IMR-90 (cell line): ENCODE measurements around the gene NPTN. TPM values are rescaled to one million over a fixed set of nuclear protein-coding genes. Genes with fewer than 3 reads are reported as not detected.
A peak's percentile ranks its signal among the peaks of the same experiment; 100 is the strongest.

Source experiments
- ATAC-seq: fragments of 200-7000 bp; cut with Tn5 transposase; 2 replicates; pipeline ENCODE4 v1.9.1; 2020; ENCODE audit warnings: low read depth, mild to moderate bottlenecking, moderate library complexity
- BruUV-seq: library from RNA; stranded (reverse); fragments of 400-500 nt; replicated peaks from 2 replicates; lab custom pipeline; 2021; lab: Mats Ljungman, UMichigan
- CTCF ChIA-PET: fragments of 300-600 bp; formaldehyde crosslinking; extraction: SDS; loops from one replicate; lab custom pipeline; 2021; ENCODE audit warnings: antibody characterized with exemption; lab: Yijun Ruan, JAX
- POLR2A ChIA-PET: fragments of 300-600 bp; sonication (Branson Sonifier 250); formaldehyde crosslinking; loops from one replicate; lab custom pipeline; 2022; ENCODE audit warnings: antibody characterized with exemption; ENCODE audit not compliant: unreplicated experiment; lab: Charles Lee
- DNase-seq: peaks from one replicate; pipeline ENCODE4 v3.0.0; 2013
- H2AFZ ChIP-seq: replicated peaks from 2 replicates; pipeline ENCODE3; 2013; ENCODE audit warnings: low read length, mild to moderate bottlenecking; ENCODE audit not compliant: poor library complexity
- H2AK5ac ChIP-seq: 2 replicates; pipeline ENCODE4 v1.6.1; 2013; ENCODE audit warnings: low read depth, low read length, inconsistent platforms
- H2AK9ac ChIP-seq: replicated peaks from 2 replicates; pipeline ENCODE3; 2013; ENCODE audit warnings: mild to moderate bottlenecking, low read depth, low read length, moderate library complexity; ENCODE audit not compliant: poor library complexity
- H2BK120ac ChIP-seq: 2 replicates; pipeline ENCODE4 v1.6.1; 2013; ENCODE audit warnings: low read depth, low read length, inconsistent platforms
- H2BK15ac ChIP-seq: 3 replicates; pipeline ENCODE4 v1.6.1; 2013; ENCODE audit warnings: low read depth, low read length, inconsistent platforms
- H2BK20ac ChIP-seq: 2 replicates; pipeline ENCODE4 v1.6.1; 2013; ENCODE audit warnings: low read depth, mild to moderate bottlenecking, inconsistent platforms, low read length, moderate library complexity
- H2BK5ac ChIP-seq: 2 replicates; pipeline ENCODE4 v1.6.1; 2013; ENCODE audit warnings: mild to moderate bottlenecking, low read depth, low read length, inconsistent platforms; ENCODE audit not compliant: poor library complexity, severe bottlenecking
- H3K14ac ChIP-seq: replicated peaks from 2 replicates; pipeline ENCODE4 v1.6.1; 2013; ENCODE audit warnings: low read depth, low read length, inconsistent platforms
- H3K18ac ChIP-seq: 2 replicates; pipeline ENCODE4 v1.6.1; 2013; ENCODE audit warnings: low read depth, low read length, control low read depth
- H3K23ac ChIP-seq: 2 replicates; pipeline ENCODE4 v1.6.1; 2013; ENCODE audit warnings: low read depth, low read length, inconsistent platforms
- H3K27ac ChIP-seq: 2 replicates; pipeline ENCODE4 v1.5.1; 2013; ENCODE audit warnings: mild to moderate bottlenecking, control low read depth, low read length; ENCODE audit not compliant: insufficient read depth
- H3K27me3 ChIP-seq: 2 replicates; pipeline ENCODE4 v1.6.1; 2013; ENCODE audit warnings: low read length; ENCODE audit not compliant: control insufficient read depth, insufficient read depth
- H3K36me3 ChIP-seq: 2 replicates; pipeline ENCODE4 v1.6.1; 2013; ENCODE audit warnings: low read length, mixed read lengths; ENCODE audit not compliant: control insufficient read depth, insufficient read depth
- H3K4ac ChIP-seq: 2 replicates; pipeline ENCODE4 v1.6.1; 2013; ENCODE audit warnings: low read depth, low read length, inconsistent platforms
- H3K4me1 ChIP-seq: 2 replicates; pipeline ENCODE4 v1.6.1; 2013; ENCODE audit warnings: low read length, mixed read lengths; ENCODE audit not compliant: control insufficient read depth, insufficient read depth
- H3K4me2 ChIP-seq: 2 replicates; pipeline ENCODE4 v1.6.1; 2013; ENCODE audit warnings: low read depth, mild to moderate bottlenecking, control low read depth, low read length, moderate library complexity
- H3K4me3 ChIP-seq: 2 replicates; pipeline ENCODE4 v1.5.1; 2013; ENCODE audit warnings: low read depth, mild to moderate bottlenecking, control low read depth, low read length, moderate library complexity; ENCODE audit not compliant: insufficient read depth
- H3K56ac ChIP-seq: 2 replicates; pipeline ENCODE4 v1.6.1; 2013; ENCODE audit warnings: low read length, inconsistent platforms; ENCODE audit not compliant: insufficient read depth; ENCODE audit errors: extremely low read depth
- H3K79me1 ChIP-seq, 2 experiments: 2 replicates each; pipeline ENCODE4 v1.6.1; 2013; ENCODE audit warnings: low read length in 2 of 2, inconsistent platforms in 1 of 2, low read depth in 1 of 2
- H3K9ac ChIP-seq: 2 replicates; pipeline ENCODE4 v1.6.1; 2013; ENCODE audit warnings: low read depth, low read length, control low read depth
- H3K9me1 ChIP-seq: 2 replicates; pipeline ENCODE4 v1.6.1; 2013; ENCODE audit warnings: low read length, inconsistent platforms; ENCODE audit not compliant: insufficient read depth
- H3K9me3 ChIP-seq: 2 replicates; pipeline ENCODE4 v1.6.1; 2013; ENCODE audit warnings: low read length; ENCODE audit not compliant: control insufficient read depth, insufficient read depth
- H4K20me1 ChIP-seq: 2 replicates; pipeline ENCODE4 v1.6.1; 2013; ENCODE audit warnings: low read length, inconsistent platforms; ENCODE audit not compliant: insufficient read depth
- H4K5ac ChIP-seq: 2 replicates; pipeline ENCODE4 v1.6.1; 2013; ENCODE audit warnings: mild to moderate bottlenecking, low read depth, low read length, control low read depth
- H4K8ac ChIP-seq, 2 experiments: 2 replicates each; pipeline ENCODE4 v1.6.1; 2013; ENCODE audit warnings: low read depth in 2 of 2, low read length in 2 of 2, control low read depth in 1 of 2, inconsistent platforms in 1 of 2
- H4K91ac ChIP-seq: 2 replicates; pipeline ENCODE4 v1.6.1; 2013; ENCODE audit warnings: low read depth, low read length, inconsistent platforms; ENCODE audit not compliant: insufficient read depth
- BHLHE40 ChIP-seq: fragments of 150-350 bp; IDR thresholded peaks from 2 replicates; pipeline ENCODE4 v1.6.1; 2016; ENCODE audit warnings: mild to moderate bottlenecking, low read depth, low read length
- CEBPB ChIP-seq: IDR thresholded peaks from 2 replicates; pipeline ENCODE4 v1.6.1; 2012; ENCODE audit warnings: low read depth, low read length, improper control_type of control experiment
- CHD1 ChIP-seq: IDR thresholded peaks from 2 replicates; pipeline ENCODE4 v1.6.1; 2012; ENCODE audit warnings: low read depth, low read length, improper control_type of control experiment
- CTCF ChIP-seq: conservative IDR thresholded peaks from 2 replicates; pipeline ENCODE4 v1.5.1; 2012; ENCODE audit warnings: mild to moderate bottlenecking, low read depth, low read length, improper control_type of control experiment
- ELK1 ChIP-seq: fragments of 150-350 bp; IDR thresholded peaks from 2 replicates; pipeline ENCODE4 v1.6.1; 2016; ENCODE audit warnings: low read depth, mild to moderate bottlenecking, low read length, moderate library complexity, borderline replicate concordance
- FOS ChIP-seq: fragments of 150-350 bp; IDR thresholded peaks from 2 replicates; pipeline ENCODE4 v1.6.1; 2016; ENCODE audit warnings: low read depth, low read length
- MAFK ChIP-seq: IDR thresholded peaks from 2 replicates; pipeline ENCODE4 v1.6.1; 2012; ENCODE audit warnings: low read depth, low read length, improper control_type of control experiment
- MAZ ChIP-seq: IDR thresholded peaks from 2 replicates; pipeline ENCODE4 v1.6.1; 2012; ENCODE audit warnings: low read depth, mild to moderate bottlenecking, low read length, improper control_type of control experiment, moderate library complexity, borderline replicate concordance
- MXI1 ChIP-seq: IDR thresholded peaks from 2 replicates; pipeline ENCODE4 v1.6.1; 2012; ENCODE audit warnings: low read depth, mild to moderate bottlenecking, low read length, moderate library complexity, borderline replicate concordance
- NFE2L2 ChIP-seq: fragments of 150-350 bp; IDR thresholded peaks from 2 replicates; pipeline ENCODE4 v1.6.1; 2016; ENCODE audit warnings: low read depth, mild to moderate bottlenecking, low read length
- POLR2A ChIP-seq: IDR thresholded peaks from 2 replicates; pipeline ENCODE4 v1.6.1; 2012; ENCODE audit warnings: mild to moderate bottlenecking, low read depth, low read length
- RAD21 ChIP-seq: IDR thresholded peaks from 2 replicates; pipeline ENCODE4 v1.6.1; 2012; ENCODE audit warnings: low read length, improper control_type of control experiment
- RCOR1 ChIP-seq: IDR thresholded peaks from 2 replicates; pipeline ENCODE4 v1.6.1; 2012; ENCODE audit warnings: mild to moderate bottlenecking, low read length, improper control_type of control experiment; ENCODE audit not compliant: insufficient replicate concordance
- SMC3 ChIP-seq: fragments of 150-350 bp; IDR thresholded peaks from 2 replicates; pipeline ENCODE4 v1.6.1; 2016; ENCODE audit warnings: low read depth, mild to moderate bottlenecking, antibody characterized with exemption, low read length, moderate library complexity
- USF2 ChIP-seq: fragments of 150-350 bp; IDR thresholded peaks from 2 replicates; pipeline ENCODE4 v1.6.1; 2017; ENCODE audit warnings: mild to moderate bottlenecking, antibody characterized with exemption, low read length, low read depth
- WGBS, 2 experiments: methylation state at CpG; one replicate each; pipeline versions ENCODE4 v1.1.5 to v1.1.7; 2013; ENCODE audit warnings: missing lambda C conversion rate in 2 of 2; ENCODE audit not compliant: insufficient read length in 1 of 2; ENCODE audit errors: extremely low coverage in 2 of 2; 5-methylcytosine and 5-hydroxymethylcytosine counted together
- dilution Hi-C: fragments of 300-500 bp; cut with HindIII; formaldehyde crosslinking; loops from one replicate; pipeline ENCODE4 v1.14.3; 2018; ENCODE audit warnings: low sequenced_read_pairs; ENCODE audit not compliant: unreplicated experiment
- in situ Hi-C: fragments of 300-500 bp; cut with MboI; formaldehyde crosslinking; loops from 3 replicates; pipeline ENCODE4 v1.14.3; 2019; ENCODE audit warnings: low sequenced_read_pairs, inconsistent platforms, mixed read lengths
- intact Hi-C: fragments of 100-400 bp; cut with micrococcal nuclease; formaldehyde crosslinking; loops from 2 replicates; pipeline ENCODE4 v1.10.0; 2022
- polyA plus RNA-seq, 3 experiments: library from polyadenylated mRNA; depleted of rRNA; stranded (reverse); fragments of >200 nt; gene quantifications; 2 replicates each; pipeline ENCODE4 v1.2.3, GENCODE V29; 2012; ENCODE audit warnings: low replicate concordance in 1 of 3
- total RNA-seq: library from RNA; depleted of rRNA; stranded (reverse); fragments of >200 nt; gene quantifications from 2 replicates; pipeline ENCODE4 v1.2.3, GENCODE V29; 2012

Gene NPTN
- total and polyA plus RNA-seq, 2 of the 4 experiments (the other 2 are of a cell fraction) = 171 to 329 TPM

- ChIA-PET CTCF (no interaction called here), POLR2A (no interaction called here)
- no peak overlapping the region for H2AK9ac ChIP-seq
- H3K4me3 ChIP-seq = no peak overlapping the region
- WGBS, 2 experiments = 40% methylated on average over 1 of the region's 1 CpG; no CpG with 5 or more reads in 1 of the 2 experiments
- no peaks in the 10 kb centered on the region for H3K9me3 ChIP-seq
- no peak overlapping the region; the same call in 1 of the 2 replicates for H3K4ac ChIP-seq
- dilution Hi-C loops = no loop called here
- no peak overlapping the region for H3K56ac ChIP-seq
- no peak overlapping the region; the same call in 1 of the 2 replicates for H3K14ac ChIP-seq
- H4K91ac ChIP-seq = no peak overlapping the region
- no peaks in the 10 kb centered on the region for H3K27me3 ChIP-seq
- ATAC-seq (no peak), DNase-seq (no peak)
- H2BK5ac ChIP-seq = peak overlapping the region; percentile 48
- H2AFZ ChIP-seq = no peak overlapping the region
- no peak overlapping the region for H4K5ac ChIP-seq
- 0 out of 2 replicates have a peak overlapping the region, but pooled peaks have one; percentile 26 for H3K23ac ChIP-seq
- H2BK120ac ChIP-seq = no peak overlapping the region
- in situ Hi-C loops = no loop called here
- H3K79me1 ChIP-seq = peaks cover 13 to 73% of the 10 kb centered on the region in 2 experiments
- H3K4me2 ChIP-seq = peak overlapping the region; percentile 54; the same call in 1 of the 2 replicates
- no TSS peak for BruUV-seq
- H3K18ac ChIP-seq = peak overlapping the region; percentile 38; the same call in 1 of the 2 replicates
- no peak overlapping the region for H2BK20ac ChIP-seq
- no peak overlapping the region for H4K8ac ChIP-seq
- H2AK5ac ChIP-seq = no peak overlapping the region
- H4K20me1 ChIP-seq = peaks cover 81% of the 10 kb centered on the region
- no peak overlapping the region for H3K27ac ChIP-seq
- no peak overlapping the region for H2BK15ac ChIP-seq
- no peak overlapping the region for H3K9ac ChIP-seq
- H3K36me3 ChIP-seq = no peaks in the 10 kb centered on the region
- intact Hi-C loops = no loop called here
- TF ChIP-seq POLR2A (no peak), MAZ (no peak), CHD1 (no peak), USF2 (no peak), MAFK (no peak), FOS (no peak), CEBPB (no peak), CTCF (no peak), RCOR1 (no peak), NFE2L2 (no peak), RAD21 (no peak), BHLHE40 (no peak), ELK1 (no peak), MXI1 (no peak), SMC3 (no peak)
- H3K4me1 ChIP-seq = peaks cover 14% of the 10 kb centered on the region
- H3K9me1 ChIP-seq = peaks cover 25% of the 10 kb centered on the region
These were observed 24.7 kb downstream of the NPTN start for GRCh38 chr15:73608475-73608874.
